CD14-positive monocyte (primary cell): Measurements from ENCODE around the gene IL1RL1. TPM values are rescaled to one million over a fixed set of nuclear protein-coding genes. Genes with fewer than 3 reads are reported as not detected.

Experiments
- DNase-seq, 3 donors: peaks; one replicate each; pipeline ENCODE4 v3.0.0-alpha.2; 2011 to 2022
- H2AFZ ChIP-seq: 2 replicates; pipeline ENCODE4 v1.6.0; 2012; ENCODE audit warnings: mild to moderate bottlenecking, low read depth, low read length, inconsistent platforms; ENCODE audit not compliant: insufficient read depth, poor library complexity, severe bottlenecking
- H3K27ac ChIP-seq, 2 donors: 1 replicate in 1 of 2; 2 replicates in 1 of 2; pipeline ENCODE4 v1.5.1; 2012 to 2013; ENCODE audit warnings: low read length in 2 of 2, control low read depth in 1 of 2, inconsistent platforms in 1 of 2, low read depth in 1 of 2, mild to moderate bottlenecking in 1 of 2
- H3K27me3 ChIP-seq, 2 donors: one replicate each; pipeline versions ENCODE4 v1.6.0 to v1.6.1; 2011 to 2013; ENCODE audit warnings: low read length in 2 of 2; ENCODE audit not compliant: control insufficient read depth in 2 of 2, insufficient read depth in 2 of 2
- H3K36me3 ChIP-seq, 2 donors: replicated peaks in 1 of 2; 1 replicate in 1 of 2; 2 replicates in 1 of 2; pipeline versions ENCODE4 v1.5.1 to v1.6.1; 2012 to 2013; ENCODE audit warnings: low read length in 2 of 2, control low read depth in 1 of 2, inconsistent platforms in 1 of 2, mild to moderate bottlenecking in 1 of 2; ENCODE audit not compliant: insufficient read depth in 2 of 2, control insufficient read depth in 1 of 2
- H3K4me1 ChIP-seq, 2 donors: 1 replicate in 1 of 2; 2 replicates in 1 of 2; pipeline versions ENCODE4 v1.5.1 to v1.6.1; 2012 to 2013; ENCODE audit warnings: low read length in 2 of 2, control low read depth in 1 of 2, inconsistent platforms in 1 of 2, mild to moderate bottlenecking in 1 of 2, moderate library complexity in 1 of 2; ENCODE audit not compliant: insufficient read depth in 2 of 2, control insufficient read depth in 1 of 2
- H3K4me2 ChIP-seq: replicated peaks from 2 replicates; pipeline ENCODE3; 2012; ENCODE audit warnings: low read length, moderate library complexity, mild to moderate bottlenecking; ENCODE audit not compliant: poor library complexity, severe bottlenecking; ENCODE audit errors: extremely low read depth
- H3K4me3 ChIP-seq, 3 experiments: fragments of 200-600 bp in 1 of 3; sonication (generic) in 1 of 3; replicated peaks in 1 of 3; 1 replicate in 2 of 3; 2 replicates in 1 of 3; pipeline ENCODE4 v1.5.1; 2011 to 2013; ENCODE audit warnings: low read length in 3 of 3, mild to moderate bottlenecking in 3 of 3, control low read depth in 2 of 3, low read depth in 2 of 3, inconsistent platforms in 1 of 3, moderate library complexity in 1 of 3
- H3K79me2 ChIP-seq: 2 replicates; pipeline ENCODE4 v1.6.0; 2012; ENCODE audit warnings: mild to moderate bottlenecking, control low read depth, inconsistent platforms, low read length, moderate library complexity; ENCODE audit not compliant: insufficient read depth
- H3K9ac ChIP-seq: 2 replicates; pipeline ENCODE4 v1.6.0; 2017; ENCODE audit warnings: low read length, mild to moderate bottlenecking; ENCODE audit not compliant: insufficient read depth, poor library complexity, severe bottlenecking
- H3K9me3 ChIP-seq, 2 donors: replicated peaks in 1 of 2; 1 replicate in 1 of 2; 2 replicates in 1 of 2; pipeline versions ENCODE4 v1.5.1 to v1.6.1; 2012 to 2013; ENCODE audit warnings: low read length in 2 of 2, control low read depth in 1 of 2; ENCODE audit not compliant: control insufficient read depth in 1 of 2, insufficient read depth in 1 of 2
- H4K20me1 ChIP-seq: 2 replicates; pipeline ENCODE4 v1.6.0; 2012; ENCODE audit warnings: mild to moderate bottlenecking, low read length, control low read depth, moderate library complexity; ENCODE audit not compliant: insufficient read depth
- H3K27ac Mint-ChIP-seq, 7 donors: one replicate each; pipeline ENCODE4 v1.8.0; 2020; ENCODE audit warnings: mild to moderate bottlenecking in 7 of 7, mixed read lengths in 7 of 7, moderate library complexity in 6 of 7, inconsistent platforms in 2 of 7
- H3K27me3 Mint-ChIP-seq, 3 donors: one replicate each; pipeline ENCODE4 v1.8.0; 2021 to 2022; ENCODE audit warnings: low read depth in 3 of 3, mild to moderate bottlenecking in 3 of 3, mixed read lengths in 3 of 3, moderate library complexity in 3 of 3, inconsistent platforms in 1 of 3
- H3K36me3 Mint-ChIP-seq, 2 donors: one replicate each; pipeline ENCODE4 v1.8.0; 2020; ENCODE audit warnings: mixed read lengths in 2 of 2, inconsistent platforms in 1 of 2, mild to moderate bottlenecking in 1 of 2
- H3K4me1 Mint-ChIP-seq: one replicate; pipeline ENCODE4 v1.8.0; 2020; ENCODE audit warnings: mild to moderate bottlenecking, mixed read lengths
- H3K4me3 Mint-ChIP-seq, 2 donors: one replicate each; pipeline ENCODE4 v1.8.0; 2020; ENCODE audit warnings: mild to moderate bottlenecking in 2 of 2, mixed read lengths in 2 of 2, moderate library complexity in 1 of 2
- H3K9me3 Mint-ChIP-seq, 7 donors: one replicate each; pipeline ENCODE4 v1.8.0; 2020 to 2022; ENCODE audit warnings: mixed read lengths in 7 of 7, mild to moderate bottlenecking in 6 of 7, moderate library complexity in 6 of 7, inconsistent platforms in 2 of 7
- CTCF ChIP-seq: fragments of 200-600 bp; IDR thresholded peaks from one replicate; pipeline ENCODE4 v1.8.0; 2022; ENCODE audit warnings: antibody characterized with exemption, mild to moderate bottlenecking
- WGBS: methylation state at CpG from one replicate; pipeline ENCODE4 v1.1.5; 2013; ENCODE audit warnings: missing lambda C conversion rate; ENCODE audit not compliant: insufficient coverage; 5-methylcytosine and 5-hydroxymethylcytosine counted together
- intact Hi-C, 2 donors: fragments of 100-400 bp; cut with micrococcal nuclease; formaldehyde crosslinking; loops; one replicate each; pipeline versions ENCODE4 v1.15.0 to v1.15.1; 2023
- polyA plus RNA-seq, 3 donors: library from polyadenylated mRNA; depleted of rRNA in 1 of 3; unstranded in 2 of 3; stranded (reverse) in 1 of 3; fragments of 300-500 nt in 2 of 3; fragments of >200 nt in 1 of 3; fragmentation: Illumina TruSeq in 2 of 3; gene quantifications; 1 replicate in 2 of 3; 2 replicates in 1 of 3; pipeline ENCODE4 v1.2.3, GENCODE V29; 2012 to 2021

The IL1RL1 gene
- polyA plus RNA-seq, 3 donors, result not detected

DNA sequence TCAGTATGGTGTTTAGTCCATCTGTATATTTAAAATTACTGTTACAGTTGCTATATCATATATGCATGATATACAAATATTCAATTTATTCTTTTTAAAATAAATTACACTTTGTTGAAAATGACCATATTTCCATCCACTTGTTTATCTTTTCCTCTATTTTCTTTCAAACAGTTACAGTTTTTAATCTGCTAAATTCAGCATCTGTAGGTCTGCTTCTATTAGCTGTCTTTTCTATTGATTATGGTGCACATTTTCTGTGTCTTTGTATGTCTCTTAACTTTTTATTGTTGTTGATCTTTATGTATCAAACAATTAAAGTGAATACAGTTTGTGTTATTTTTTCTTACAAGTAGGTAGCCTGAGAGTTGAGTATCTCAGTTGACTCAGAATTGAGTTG, 72.4 kb downstream of the IL1RL1 start:
- no peak overlapping the region for H3K4me2 ChIP-seq
- no peak for DNase-seq
- H4K20me1 ChIP-seq, result no peaks in the 10 kb centered on the region
- TF ChIP-seq CTCF, result no peak
- H3K27me3 Mint-ChIP-seq, result peaks cover 0 to 3% (median 3%) of the 10 kb centered on the region in 3 donors
- H3K79me2 ChIP-seq, result no peaks in the 10 kb centered on the region
- H3K4me1 ChIP-seq, result no peaks in the 10 kb centered on the region
- H2AFZ ChIP-seq, result no peak overlapping the region
- H3K9ac ChIP-seq, result no peak overlapping the region
- H3K4me1 Mint-ChIP-seq, result no peaks in the 10 kb centered on the region
- H3K9me3 ChIP-seq, result peaks cover 12 to 16% of the 10 kb centered on the region in 2 donors
- H3K27me3 ChIP-seq, result no peaks in the 10 kb centered on the region
- no peaks in the 10 kb centered on the region for H3K36me3 Mint-ChIP-seq
- intact Hi-C loops, result no loop called here
- H3K4me3 ChIP-seq, result no peak overlapping the region
- H3K27ac ChIP-seq, result no peak overlapping the region
- no peak overlapping the region for H3K27ac Mint-ChIP-seq
- no peak overlapping the region for H3K4me3 Mint-ChIP-seq
- no peaks in the 10 kb centered on the region for H3K36me3 ChIP-seq
- H3K9me3 Mint-ChIP-seq, result peaks cover 10 to 29% (median 19%) of the 10 kb centered on the region in 7 donors

DNA sequence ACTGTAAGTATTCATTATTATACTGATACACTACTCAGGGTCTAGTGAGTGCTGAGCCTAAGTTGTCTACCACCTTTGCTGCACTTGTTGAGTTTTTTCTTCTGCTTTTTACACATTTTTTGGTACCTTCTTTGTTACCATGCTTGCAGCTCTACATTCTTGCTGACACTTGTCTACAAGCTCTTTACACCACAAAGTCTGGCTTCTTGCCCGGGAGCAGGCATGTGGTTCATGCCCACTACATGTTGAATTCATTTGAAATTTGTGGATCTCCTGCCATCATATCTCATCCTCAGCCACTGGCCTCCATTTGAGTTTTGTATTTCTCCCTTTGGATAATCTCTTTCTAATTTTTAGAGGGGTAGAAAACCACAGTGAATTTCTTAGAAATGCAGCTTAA, 74.2 kb downstream of the IL1RL1 start:
- Histone ChIP-seq H3K36me3 (no peaks in the 10 kb centered on the region), H3K79me2 (no peaks in the 10 kb centered on the region), H2AFZ (no peak overlapping the region), H3K9ac (no peak overlapping the region), H3K4me2 (no peak overlapping the region), H3K27me3 (no peaks in the 10 kb centered on the region), H3K27ac (no peak overlapping the region), H3K4me3 (no peak overlapping the region), H3K9me3 (peaks cover 12% of the 10 kb centered on the region in 2 donors), H4K20me1 (no peaks in the 10 kb centered on the region), H3K4me1 (no peaks in the 10 kb centered on the region)
- no CpG with 5 or more reads among the region's 1 CpG for WGBS
- H3K4me1 Mint-ChIP-seq, result no peaks in the 10 kb centered on the region
- H3K36me3 Mint-ChIP-seq, result no peaks in the 10 kb centered on the region
- intact Hi-C loops, result no loop called here
- H3K27me3 Mint-ChIP-seq, result no peaks in the 10 kb centered on the region
- TF ChIP-seq CTCF, result no peak
- no peak for DNase-seq
- no peak overlapping the region for H3K27ac Mint-ChIP-seq
- H3K4me3 Mint-ChIP-seq, result no peak overlapping the region
- H3K9me3 Mint-ChIP-seq, result peaks cover 9 to 26% (median 19%) of the 10 kb centered on the region in 7 donors
